GM21528 (cell line): ENCODE measurements around the gene ZNF592.

Experiments
- ATAC-seq: cut with Tn5 transposase; IDR thresholded peaks from one replicate; pipeline ENCODE4 v1.9.1; 2021; ENCODE audit warnings: mild to moderate bottlenecking, moderate library complexity; ENCODE audit not compliant: unreplicated experiment, low FRiP score

The ZNF592 gene

GRCh38 chr15:84748274-84749110 is at the start of gene ZNF592:
ZNF592 (plus strand) TSS chr15:84748592; CDS start chr15:84782676, 34,084 bp downstream.
- ATAC-seq, result peak; percentile 53

- no peak for ATAC-seq
These were observed 48.7 kb upstream of the ZNF592 start for GRCh38 chr15:84699538-84700191.

- ATAC-seq, result no peak
These were observed 45.4 kb upstream of the ZNF592 start for GRCh38 chr15:84702961-84703482.

- ATAC-seq, result no peak
These were observed 44.6 kb upstream of the ZNF592 start for GRCh38 chr15:84703808-84704207.

GRCh38 chr15:84714372-84714771 is 34.0 kb upstream of the ZNF592 start:
- ATAC-seq, result no peak

GRCh38 chr15:84714821-84715220 is 33.6 kb upstream of the ZNF592 start:
- no peak for ATAC-seq

GRCh38 chr15:84715441-84716035 is 32.9 kb upstream of the ZNF592 start:
- peak; percentile 10 for ATAC-seq

- ATAC-seq, result peak; percentile 96
These were observed 32.2 kb upstream of the ZNF592 start, which contains the start of gene SEC11A for GRCh38 chr15:84716036-84716732. SEC11A (minus strand) TSS chr15:84716139; CDS start chr15:84716075, 64 bp downstream.

GRCh38 chr15:84721371-84721770 is 27.0 kb upstream of the ZNF592 start:
- no peak for ATAC-seq

GRCh38 chr15:84722628-84723027 is 25.8 kb upstream of the ZNF592 start:
- ATAC-seq, result no peak

GRCh38 chr15:84725001-84725491 is 23.3 kb upstream of the ZNF592 start:
- ATAC-seq, result no peak

- no peak for ATAC-seq
These were observed 21.0 kb upstream of the ZNF592 start for GRCh38 chr15:84727429-84727828.

- ATAC-seq, result no peak
These were observed 16.6 kb upstream of the ZNF592 start for GRCh38 chr15:84731774-84732173.

GRCh38 chr15:84734794-84735479 is 13.5 kb upstream of the ZNF592 start:
- ATAC-seq, result peak; percentile 72

GRCh38 chr15:84735480-84736061 is 12.8 kb upstream of the ZNF592 start:
- ATAC-seq, result peak; percentile 35

- peak; percentile 61 for ATAC-seq
These were observed 12.0 kb upstream of the ZNF592 start for GRCh38 chr15:84736375-84736774.

- ATAC-seq, result no peak
These were observed 11.4 kb upstream of the ZNF592 start for GRCh38 chr15:84737005-84737404.

GRCh38 chr15:84740691-84741090 is 7.7 kb upstream of the ZNF592 start:
- no peak for ATAC-seq

GRCh38 chr15:84741121-84741520 is 7.3 kb upstream of the ZNF592 start:
- no peak for ATAC-seq
